HG02840 (cell line): ENCODE results near the gene VMAC.
"Not testable (repeated sequence)": the region's sequence is repeated elsewhere in the genome, so short reads cannot be mapped to it uniquely, and the experiment has no call there.

Experiments used
- ATAC-seq: cut with Tn5 transposase; IDR thresholded peaks from one replicate; pipeline ENCODE4 v1.9.1; 2021; ENCODE audit warnings: mild to moderate bottlenecking, moderate library complexity, moderate number of reproducible peaks; ENCODE audit not compliant: unreplicated experiment, low FRiP score

Gene VMAC

DNA sequence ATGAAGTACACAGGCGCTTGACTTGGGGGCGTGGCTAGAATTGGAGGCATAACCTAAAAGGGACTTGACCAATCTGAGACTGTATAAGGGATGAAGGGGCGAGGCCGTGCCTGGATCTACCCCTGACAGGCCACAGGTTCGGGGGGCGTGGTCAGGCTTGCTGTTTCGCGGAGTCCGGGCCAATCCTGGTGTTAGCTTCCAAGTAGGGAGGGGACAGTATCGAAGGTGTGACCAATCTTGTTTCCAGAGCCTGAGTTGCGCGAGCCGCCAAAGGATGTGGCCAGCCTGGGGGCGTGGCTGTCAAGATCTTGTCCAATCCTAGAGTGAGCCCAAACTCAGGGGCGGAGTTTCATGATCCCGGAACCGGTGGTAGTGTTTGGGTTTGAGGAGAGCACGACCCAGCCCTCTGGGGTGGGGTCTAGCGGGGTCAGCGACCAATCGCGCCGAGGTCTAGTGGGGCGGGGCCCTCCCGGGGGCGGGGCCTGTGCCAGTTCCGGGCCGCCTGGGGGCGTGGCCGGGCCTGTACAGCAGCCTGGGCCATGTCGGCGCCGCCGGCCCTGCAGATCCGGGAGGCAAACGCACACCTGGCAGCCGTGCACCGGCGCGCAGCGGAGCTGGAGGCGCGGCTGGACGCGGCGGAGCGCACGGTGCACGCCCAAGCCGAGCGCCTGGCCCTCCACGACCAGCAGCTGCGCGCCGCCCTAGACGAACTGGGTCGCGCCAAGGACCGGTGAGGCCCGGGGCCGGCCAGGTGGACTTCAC, at the start of gene VMAC:
Gene VMAC, plus strand, starts transcription at position 521 of the 762 bp plus-strand sequence. Its CDS starts 19 bp downstream, at position 540.
- ATAC-seq: peak; percentile 78

DNA sequence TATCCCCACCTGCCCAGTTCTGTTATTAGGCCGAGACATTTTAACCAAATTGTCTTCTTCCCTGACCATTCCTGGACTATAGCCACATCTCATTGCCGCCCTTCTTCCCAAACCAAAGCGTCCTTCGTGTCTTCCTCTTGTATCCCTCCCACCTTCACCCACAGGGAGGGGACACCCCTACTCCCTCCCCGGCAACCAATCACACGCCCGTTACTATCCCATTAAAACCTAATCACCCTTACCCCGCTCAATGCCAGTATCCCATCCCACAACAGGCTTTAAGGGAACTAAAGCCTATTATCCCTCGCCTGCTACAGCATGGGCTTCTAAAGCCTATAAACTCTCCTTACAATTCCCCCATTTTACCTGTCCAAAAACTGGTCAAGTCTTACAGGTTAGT, 49.5 kb upstream of the VMAC start:
- ATAC-seq: not testable (repeated sequence)

GRCh38 chr19:5857203-5858081, 47.2 kb upstream of the VMAC start:
- no peak for ATAC-seq

DNA sequence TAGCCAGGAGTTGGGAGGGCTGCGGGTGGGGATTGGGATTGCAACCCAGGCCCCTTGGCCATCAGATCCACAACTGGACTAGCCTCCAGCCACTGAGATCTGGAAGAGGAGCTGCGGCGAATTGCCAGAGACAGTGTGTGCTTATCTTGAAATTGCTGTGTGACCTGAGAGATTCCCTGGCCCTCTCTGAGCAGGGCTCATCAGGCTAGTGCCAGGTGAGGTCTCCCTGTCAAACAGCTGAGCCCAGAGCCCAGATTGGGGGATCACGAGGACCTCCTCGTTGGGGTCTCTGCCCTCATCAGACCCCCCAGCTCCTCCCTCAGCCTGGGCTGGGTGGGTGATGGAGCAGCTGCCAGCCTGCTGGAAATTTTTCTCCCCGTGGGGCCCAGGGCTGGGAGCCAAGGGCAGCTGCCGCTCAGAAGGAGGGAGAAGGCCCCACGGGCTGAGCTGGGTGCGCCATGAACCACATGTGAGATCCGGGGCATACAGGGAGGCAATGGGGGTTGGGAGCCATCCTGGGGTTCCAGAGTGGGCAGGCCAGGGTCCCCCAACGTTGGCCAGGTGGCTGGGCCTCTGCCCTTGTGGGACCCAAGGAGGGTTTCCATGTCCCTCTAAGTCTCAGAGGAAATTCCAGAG, 41.5 kb upstream of the VMAC start:
- ATAC-seq: no peak

DNA sequence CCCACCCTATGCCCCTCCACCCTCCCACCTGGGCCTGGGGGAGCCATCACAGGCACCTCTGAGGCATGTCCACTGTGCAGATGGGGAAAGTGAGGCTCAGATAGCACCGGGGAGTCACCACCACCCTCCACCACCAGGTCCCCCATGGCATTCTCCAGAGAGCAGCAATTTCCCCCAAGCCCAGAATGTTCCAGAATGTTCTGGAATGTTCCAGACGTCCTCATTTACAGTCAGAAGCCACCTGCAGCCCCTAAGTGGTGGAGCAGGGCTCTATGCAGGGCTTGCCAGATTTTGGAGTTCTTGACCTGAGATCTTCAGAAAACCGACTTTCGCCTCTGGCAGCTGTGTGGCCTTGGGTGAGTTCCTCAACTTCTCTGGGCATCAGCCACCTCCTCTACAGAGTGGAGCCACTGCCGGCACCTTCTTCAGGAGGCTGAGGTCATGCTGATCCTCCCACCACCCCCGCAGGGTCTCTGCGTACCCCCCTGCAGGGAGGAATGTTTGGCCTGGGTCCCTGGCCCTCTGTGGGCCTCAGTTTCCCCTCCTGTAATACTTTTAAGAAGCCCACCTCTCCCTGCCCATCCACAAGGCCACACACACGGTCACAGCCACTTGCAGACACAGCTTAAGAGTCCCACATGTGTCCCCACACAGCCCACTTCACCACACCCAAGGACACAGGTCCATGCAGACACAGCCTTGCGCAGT, 40.5 kb upstream of the VMAC start:
- ATAC-seq: no peak

DNA sequence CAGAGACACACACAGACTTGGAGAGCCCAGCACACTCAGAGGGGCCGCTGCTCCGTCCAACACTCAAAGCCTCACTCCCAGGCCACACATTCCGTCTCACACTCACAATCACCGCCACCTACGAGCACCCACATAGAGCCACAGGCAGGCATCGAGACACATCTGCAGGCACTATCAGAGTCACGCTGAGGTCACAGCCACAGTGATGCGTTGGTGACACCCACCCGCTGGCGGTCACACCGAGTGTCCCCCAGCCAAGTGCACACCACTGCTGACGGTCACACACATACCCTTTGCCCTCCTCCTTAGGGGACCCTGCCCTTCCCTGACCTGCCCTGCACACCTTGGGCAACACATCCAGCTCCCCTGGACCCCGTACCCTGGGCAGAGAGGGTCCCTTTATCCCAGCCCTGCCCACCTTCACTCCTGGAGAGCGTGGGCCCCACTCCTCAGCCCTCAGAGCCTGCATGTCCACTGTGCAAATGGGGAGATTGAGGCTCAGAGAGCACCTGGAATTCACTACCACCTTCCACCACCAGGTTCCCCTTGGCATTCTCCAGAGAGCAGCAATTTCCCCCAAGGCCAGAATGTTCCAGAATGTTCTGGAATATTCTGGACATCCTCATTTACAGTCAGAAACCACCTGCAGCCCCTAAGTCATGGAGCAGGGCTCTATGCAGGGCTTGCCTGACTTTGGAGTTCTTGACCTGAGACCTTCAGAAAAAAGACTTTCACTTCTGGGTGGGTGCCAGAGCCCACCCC, 39.8 kb upstream of the VMAC start:
- ATAC-seq: no peak

GRCh38 chr19:5865772-5866171, 38.9 kb upstream of the VMAC start:
- no peak for ATAC-seq

DNA sequence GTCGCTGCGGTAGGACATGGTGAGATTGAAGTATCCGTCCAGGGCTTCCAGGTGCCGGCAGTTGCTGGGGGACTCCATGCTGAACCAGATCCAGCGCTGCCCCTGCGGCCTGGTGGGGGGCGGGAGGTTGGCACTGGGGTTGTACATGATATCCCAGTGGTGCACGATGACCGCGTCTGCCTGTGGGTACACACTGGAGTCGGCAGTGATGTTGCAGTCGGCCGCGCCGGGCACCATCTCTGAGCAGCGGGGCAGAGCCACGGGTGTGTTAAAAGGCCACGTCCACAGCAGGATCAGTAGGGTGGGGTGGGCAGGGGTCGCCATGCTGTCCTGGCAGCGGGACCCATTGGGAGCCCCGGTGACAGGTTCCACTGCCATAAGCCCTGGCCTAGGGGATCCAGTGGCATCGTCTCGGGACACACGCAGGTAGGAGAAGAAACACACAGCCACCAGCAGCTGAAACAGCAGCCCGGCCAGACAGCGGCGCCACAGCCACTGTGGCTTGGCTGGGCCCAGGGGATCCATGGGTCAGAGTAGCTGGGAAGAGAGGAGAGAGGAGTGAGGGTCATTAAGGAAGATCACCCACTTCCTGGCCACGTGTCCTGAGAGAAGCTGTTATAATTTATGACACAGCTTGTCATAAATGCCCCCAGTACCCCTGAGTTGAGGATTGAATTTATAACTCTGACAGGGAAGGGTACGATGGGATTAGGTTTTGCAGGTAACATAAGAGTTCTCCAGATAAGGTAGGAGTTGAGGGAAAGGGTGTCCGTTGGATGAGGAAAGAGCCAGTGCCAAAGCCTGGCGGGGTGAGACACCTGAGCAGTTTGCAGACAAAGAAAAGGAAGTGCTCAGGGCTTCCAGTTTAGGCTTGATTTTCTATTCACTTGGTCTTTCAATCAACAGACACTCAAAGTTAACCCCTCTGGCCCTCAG, 37.2 kb upstream of the VMAC start:
- ATAC-seq: no peak

DNA sequence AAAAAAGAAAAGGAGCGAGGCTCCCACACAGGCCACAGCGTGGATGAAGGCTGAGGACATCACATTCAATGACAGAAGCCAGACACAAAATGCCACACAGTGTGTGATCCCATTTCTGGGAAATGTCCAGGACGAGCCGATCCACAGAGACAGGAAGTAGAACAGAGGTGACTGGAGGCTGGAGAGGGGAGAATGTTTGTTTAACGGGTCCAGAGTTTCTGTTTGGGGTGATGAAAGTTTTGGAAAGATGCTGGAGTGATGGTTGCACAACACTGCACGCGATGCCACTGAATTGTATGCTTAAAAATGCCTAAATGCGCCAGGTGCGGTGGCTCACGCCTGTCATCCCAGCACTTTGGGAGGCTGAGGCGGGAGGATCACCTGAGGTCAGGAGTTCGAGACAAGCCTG, 33.7 kb upstream of the VMAC start:
- ATAC-seq: no peak

DNA sequence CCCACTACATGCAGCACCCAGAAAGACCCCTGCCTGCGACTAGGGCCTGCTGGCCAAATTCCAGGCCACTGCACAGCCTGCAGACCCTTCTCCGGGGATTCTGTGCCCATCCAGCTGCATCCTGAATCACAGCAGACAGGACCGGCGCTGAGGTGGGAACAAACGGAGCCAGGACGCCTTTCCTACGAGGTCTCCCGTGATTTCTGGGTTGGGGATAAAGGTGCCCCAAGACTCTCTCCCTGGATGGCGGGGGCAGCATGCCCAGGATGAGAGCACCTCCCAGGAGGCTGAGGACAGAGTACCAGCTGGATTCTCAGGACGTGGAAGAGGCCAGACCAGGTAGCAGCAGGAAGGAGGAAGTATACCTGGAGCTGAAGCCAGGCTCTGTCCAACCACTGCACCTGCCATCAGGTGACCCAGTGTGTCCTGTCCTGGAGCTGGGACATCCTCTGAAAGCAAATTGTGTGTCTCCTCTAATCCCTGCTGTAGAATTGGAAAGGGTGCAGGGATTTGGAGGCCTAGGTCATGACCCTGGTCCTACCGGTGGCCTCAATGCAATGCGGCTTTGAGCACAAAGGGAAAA, 31.0 kb upstream of the VMAC start:
- ATAC-seq: no peak

GRCh38 chr19:5874496-5874895, 30.2 kb upstream of the VMAC start:
- not testable (repeated sequence) for ATAC-seq

DNA sequence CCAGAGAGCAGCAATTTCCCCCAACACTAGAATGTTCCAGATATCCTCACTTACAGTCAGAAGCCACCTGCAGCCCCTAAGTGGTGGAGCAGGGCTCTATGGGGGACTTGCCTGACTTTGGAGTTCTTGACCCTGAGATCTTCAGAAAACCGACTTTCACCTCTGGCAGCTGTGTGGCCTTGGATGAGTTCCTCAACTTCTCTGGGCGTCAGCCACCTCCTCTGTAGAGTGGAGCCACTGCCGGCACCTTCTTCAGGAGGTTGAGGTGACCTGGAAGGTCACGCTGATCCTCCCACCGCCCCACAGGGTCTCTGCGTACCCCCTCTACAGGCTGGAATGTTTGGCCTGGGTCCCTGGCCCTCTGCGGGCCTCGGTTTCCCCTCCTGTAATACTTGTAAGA, 27.2 kb upstream of the VMAC start:
- ATAC-seq: no peak

DNA sequence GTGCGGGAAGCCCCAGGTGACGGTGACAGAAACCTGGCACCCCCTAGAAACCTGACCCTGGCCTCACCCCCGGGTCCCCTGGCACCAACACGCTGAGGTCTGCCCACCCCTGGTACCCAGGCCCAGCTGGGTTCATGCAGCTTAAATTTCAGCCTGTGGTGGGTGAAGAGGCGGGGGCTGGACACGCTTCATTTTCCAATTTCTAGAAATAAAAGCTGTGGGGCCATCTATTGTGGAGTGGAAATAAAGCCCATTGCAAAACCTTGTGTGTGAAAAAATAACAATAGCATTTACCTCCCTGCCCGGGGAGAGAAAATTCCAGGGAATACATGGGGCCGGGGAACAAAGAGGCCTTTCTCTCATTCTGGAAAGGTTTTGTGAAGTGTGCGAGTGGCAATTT, 26.8 kb upstream of the VMAC start:
- no peak for ATAC-seq

DNA sequence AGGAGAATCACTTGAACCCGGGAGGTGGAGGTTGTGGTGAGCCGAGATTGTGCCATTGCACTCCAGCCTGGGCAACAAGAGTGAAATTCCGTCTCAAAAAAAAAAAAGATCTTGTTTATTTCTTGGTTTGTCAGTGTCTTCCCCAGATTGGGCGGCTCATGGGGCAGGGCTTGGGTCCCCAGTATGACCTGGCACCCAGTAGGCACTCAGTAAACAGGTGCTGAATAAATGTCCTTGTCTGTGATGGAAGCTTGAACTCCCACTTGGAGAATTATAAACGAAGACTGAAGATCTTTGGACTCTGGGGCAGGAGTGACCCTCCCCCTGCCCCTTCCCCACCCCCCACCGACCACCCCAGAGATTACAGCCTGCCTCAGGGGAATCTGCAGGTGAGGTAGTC, 24.5 kb upstream of the VMAC start:
- no peak for ATAC-seq

DNA sequence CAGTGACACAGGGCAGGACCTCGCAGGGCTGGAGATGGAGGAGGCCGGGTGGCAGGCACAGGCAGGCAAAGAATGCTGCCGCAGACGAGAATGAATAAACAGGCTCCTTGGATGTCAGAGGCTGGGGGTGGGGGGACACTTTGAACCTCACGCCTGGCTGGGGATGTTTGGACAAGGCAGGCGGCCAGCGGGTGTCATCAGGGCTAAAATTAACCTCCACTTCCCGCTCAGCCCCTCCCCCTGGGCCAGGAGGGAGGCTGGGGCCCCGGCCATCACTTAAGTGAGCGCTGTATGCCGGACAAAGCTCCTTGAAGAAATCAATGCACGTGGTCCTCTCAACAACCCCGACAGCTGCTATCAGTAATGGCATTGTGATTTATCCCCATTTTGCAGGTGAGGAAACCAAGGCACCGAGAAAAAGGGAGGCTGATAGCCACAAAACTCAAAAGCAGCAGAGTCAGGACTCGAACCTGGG, 24.0 kb upstream of the VMAC start:
- ATAC-seq: no peak

DNA sequence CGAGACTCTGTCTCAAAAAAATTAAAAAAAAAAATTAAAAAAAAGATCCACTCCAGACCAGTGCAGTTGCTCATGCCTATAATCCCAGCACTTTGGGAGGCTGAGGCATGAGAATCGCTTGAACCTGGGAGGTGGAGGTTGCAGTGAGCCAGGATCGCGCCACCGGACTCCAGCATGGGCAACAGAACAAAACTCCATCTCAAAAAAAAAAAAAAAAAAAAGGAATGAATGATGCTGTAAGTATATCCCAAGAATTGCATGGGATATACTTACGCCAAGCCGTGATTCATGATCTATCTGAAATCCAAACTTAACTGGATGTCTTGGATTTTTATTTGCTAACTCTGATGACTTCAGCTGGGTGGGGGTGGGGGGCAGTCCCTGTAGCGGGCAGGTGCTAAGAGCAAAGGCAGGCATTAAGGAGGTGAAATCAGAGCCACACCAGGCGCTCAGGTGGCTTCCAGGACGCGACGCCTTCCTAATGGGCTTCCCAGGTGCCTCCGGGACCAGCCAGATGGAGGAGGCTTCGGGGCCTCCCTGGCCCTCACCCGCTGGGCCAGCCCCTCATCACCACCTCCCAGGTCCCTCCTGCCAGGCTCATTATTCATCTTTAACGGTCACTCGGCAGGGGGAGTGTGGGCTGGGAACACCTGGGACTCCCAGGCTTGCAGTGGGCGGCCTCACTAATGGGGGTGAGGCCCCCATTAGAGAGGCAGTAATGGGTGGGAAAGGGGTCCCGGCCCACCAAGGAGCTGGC, 23.0 kb upstream of the VMAC start:
- ATAC-seq: no peak

- no peak for ATAC-seq
These were observed 22.2 kb upstream of the VMAC start for GRCh38 chr19:5882421-5882968.
